ENCODE results near the gene SGK2.

GRCh38 chr20:43560974-43561373, 2.1 kb downstream of the SGK2 start:
- TF ChIP-seq CTCF (IDR thresholded peaks at IDR 0.05) = no peak
- TF ChIP-seq EZH2 (IDR thresholded peaks at IDR 0.05) = no peak
- no peak for TF ChIP-seq EZH2phosphoT487 (IDR thresholded peaks at IDR 0.05)
